GM18873 (cell line): ENCODE measurements around the gene RGCC.
"Not testable (repeated sequence)": the region's sequence is repeated elsewhere in the genome, so short reads cannot be mapped to it uniquely, and the experiment has no call there.

Experiments used
- ATAC-seq: cut with Tn5 transposase; IDR thresholded peaks from one replicate; pipeline ENCODE4 v1.9.1; 2021; ENCODE audit warnings: mild to moderate bottlenecking, moderate library complexity, moderate number of reproducible peaks; ENCODE audit not compliant: unreplicated experiment, low FRiP score

Gene RGCC

GRCh38 chr13:41456768-41457588 lies at the start of gene RGCC:
Gene RGCC (plus strand): TSS chr13:41457550. CDS start chr13:41457708, 158 bp downstream.
- ATAC-seq: peak; percentile 36

- ATAC-seq: no peak
These were observed 49.2 kb upstream of the RGCC start for GRCh38 chr13:41408121-41408520.

GRCh38 chr13:41408746-41409145 lies 48.6 kb upstream of the RGCC start:
- no peak for ATAC-seq

- ATAC-seq: no peak
These were observed 47.7 kb upstream of the RGCC start for GRCh38 chr13:41409611-41410010.

- ATAC-seq: no peak
These were observed 46.3 kb upstream of the RGCC start for GRCh38 chr13:41411060-41411459.

GRCh38 chr13:41411522-41411921 lies 45.8 kb upstream of the RGCC start:
- no peak for ATAC-seq

GRCh38 chr13:41413872-41414271 lies 43.5 kb upstream of the RGCC start:
- ATAC-seq: no peak

- no peak for ATAC-seq
These were observed 41.1 kb upstream of the RGCC start for GRCh38 chr13:41416276-41416675.

GRCh38 chr13:41418027-41418426 lies 39.3 kb upstream of the RGCC start:
- no peak for ATAC-seq

- no peak for ATAC-seq
These were observed 38.6 kb upstream of the RGCC start for GRCh38 chr13:41418731-41419130.

- no peak for ATAC-seq
These were observed 38.1 kb upstream of the RGCC start for GRCh38 chr13:41419206-41419605.

- no peak for ATAC-seq
These were observed 37.2 kb upstream of the RGCC start for GRCh38 chr13:41420146-41420545.

- ATAC-seq: not testable (repeated sequence)
These were observed 36.0 kb upstream of the RGCC start for GRCh38 chr13:41421330-41421729.

- not testable (repeated sequence) for ATAC-seq
These were observed 35.4 kb upstream of the RGCC start for GRCh38 chr13:41421983-41422382.

GRCh38 chr13:41423259-41423658 lies 34.1 kb upstream of the RGCC start:
- not testable (repeated sequence) for ATAC-seq

GRCh38 chr13:41424675-41425074 lies 32.7 kb upstream of the RGCC start:
- not testable (repeated sequence) for ATAC-seq

GRCh38 chr13:41426047-41426446 lies 31.3 kb upstream of the RGCC start:
- no peak for ATAC-seq

GRCh38 chr13:41427666-41428065 lies 29.7 kb upstream of the RGCC start:
- ATAC-seq: no peak

GRCh38 chr13:41428155-41428554 lies 29.2 kb upstream of the RGCC start:
- ATAC-seq: no peak

GRCh38 chr13:41434030-41434429 lies 23.3 kb upstream of the RGCC start:
- not testable (repeated sequence) for ATAC-seq

- ATAC-seq: no peak
These were observed 22.4 kb upstream of the RGCC start for GRCh38 chr13:41434831-41435520.

GRCh38 chr13:41443969-41444368 lies 13.4 kb upstream of the RGCC start:
- ATAC-seq: no peak
